DND-41 (cell line): ENCODE data around the gene DGKG.

Source experiments
- ATAC-seq: fragments of 200-7000 bp; cut with Tn5 transposase; 3 replicates; pipeline ENCODE4 v1.9.1; 2021; ENCODE audit warnings: low read depth; ENCODE audit not compliant: insufficient read depth
- DNase-seq: peaks from one replicate; pipeline ENCODE4 v3.0.0-alpha.2; 2020
- H2AFZ ChIP-seq: 2 replicates; pipeline ENCODE4 v1.6.0; 2012; ENCODE audit warnings: low read depth, low read length
- H3K27ac ChIP-seq: 2 replicates; pipeline ENCODE4 v1.5.1; 2012; ENCODE audit warnings: low read length, inconsistent platforms
- H3K27me3 ChIP-seq: fragments of 200-600 bp; sonication (generic); 2 replicates; pipeline ENCODE4 v1.6.0; 2012; ENCODE audit warnings: low read length, mild to moderate bottlenecking, inconsistent platforms; ENCODE audit not compliant: insufficient read depth, poor library complexity
- H3K36me3 ChIP-seq: 2 replicates; pipeline ENCODE4 v1.5.1; 2012; ENCODE audit warnings: low read length, inconsistent platforms; ENCODE audit not compliant: insufficient read depth
- H3K4me1 ChIP-seq: 2 replicates; pipeline ENCODE4 v1.5.1; 2012; ENCODE audit warnings: mild to moderate bottlenecking, low read length; ENCODE audit not compliant: insufficient read depth
- H3K4me2 ChIP-seq: 2 replicates; pipeline ENCODE4 v1.6.0; 2012; ENCODE audit warnings: mild to moderate bottlenecking, moderate library complexity, low read length, inconsistent platforms; ENCODE audit not compliant: insufficient read depth
- H3K4me3 ChIP-seq, 2 experiments: fragments of 200-600 bp in 1 of 2; shearing (Covaris generic) in 1 of 2; 2 replicates each; pipeline ENCODE4 v1.5.1; 2012 to 2016; ENCODE audit warnings: inconsistent platforms in 2 of 2, low read length in 2 of 2, mild to moderate bottlenecking in 2 of 2, low read depth in 1 of 2, moderate library complexity in 1 of 2
- H3K79me2 ChIP-seq: 2 replicates; pipeline ENCODE4 v1.6.0; 2012; ENCODE audit warnings: low read length, inconsistent platforms; ENCODE audit not compliant: insufficient read depth
- H3K9ac ChIP-seq: 2 replicates; pipeline ENCODE4 v1.6.0; 2012; ENCODE audit warnings: low read depth, mild to moderate bottlenecking, inconsistent platforms, low read length, moderate library complexity
- H3K9me3 ChIP-seq: 2 replicates; pipeline ENCODE4 v1.5.1; 2012; ENCODE audit warnings: low read length, moderate library complexity, mild to moderate bottlenecking, inconsistent platforms; ENCODE audit not compliant: insufficient read depth, severe bottlenecking
- H4K20me1 ChIP-seq: 2 replicates; pipeline ENCODE4 v1.6.0; 2012; ENCODE audit warnings: low read length; ENCODE audit not compliant: insufficient read depth
- EZH2 ChIP-seq: IDR thresholded peaks from 3 replicates; pipeline ENCODE4 v1.6.1; 2012; ENCODE audit warnings: borderline replicate concordance, low read depth, mild to moderate bottlenecking, moderate library complexity, low read length, inconsistent platforms; ENCODE audit not compliant: severe bottlenecking
- TF ChIP-seq, protein P1 (sequence below): IDR thresholded peaks from 2 replicates; pipeline ENCODE4 v1.5.1; 2012; ENCODE audit warnings: borderline replicate concordance, low read length, moderate library complexity, mild to moderate bottlenecking; ENCODE audit not compliant: poor library complexity, severe bottlenecking; ENCODE audit errors: extremely low read depth

The DGKG gene

DNA sequence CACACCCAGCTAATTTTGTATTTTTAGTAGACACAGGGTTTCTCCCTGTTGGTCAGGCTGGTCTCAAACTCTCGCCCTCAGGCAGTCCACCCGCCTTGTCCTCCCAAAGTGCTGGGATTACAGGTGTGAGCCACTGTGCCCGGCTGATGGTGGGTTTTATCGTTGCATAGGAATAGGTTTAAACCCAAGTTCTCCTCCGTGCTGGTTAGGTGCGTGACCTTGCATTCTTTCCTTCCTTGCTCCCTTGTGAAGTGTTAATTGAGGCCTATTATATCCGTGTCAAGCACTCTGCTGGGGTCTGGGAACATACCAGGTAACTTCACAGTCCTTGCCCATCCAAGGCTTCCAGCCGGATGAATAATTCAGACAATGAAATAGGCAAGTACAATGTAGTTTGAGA is 233.9 kb downstream of the DGKG start:
- peaks cover 30% of the 10 kb centered on the region for H3K27me3 ChIP-seq
- no peak overlapping the region for H3K4me3 ChIP-seq
- H3K9me3 ChIP-seq, result no peaks in the 10 kb centered on the region
- H3K4me1 ChIP-seq, result no peaks in the 10 kb centered on the region
- no peak overlapping the region for H3K27ac ChIP-seq
- no peak overlapping the region for H2AFZ ChIP-seq
- no peak overlapping the region for H3K4me2 ChIP-seq
- ATAC-seq, result no peak
- 0 out of 2 replicates have a peak, but pooled peaks cover 3% of the 10 kb centered on the region for H4K20me1 ChIP-seq
- DNase-seq, result no peak
- TF ChIP-seq EZH2, result no peak
- TF ChIP-seq, protein P1, sequence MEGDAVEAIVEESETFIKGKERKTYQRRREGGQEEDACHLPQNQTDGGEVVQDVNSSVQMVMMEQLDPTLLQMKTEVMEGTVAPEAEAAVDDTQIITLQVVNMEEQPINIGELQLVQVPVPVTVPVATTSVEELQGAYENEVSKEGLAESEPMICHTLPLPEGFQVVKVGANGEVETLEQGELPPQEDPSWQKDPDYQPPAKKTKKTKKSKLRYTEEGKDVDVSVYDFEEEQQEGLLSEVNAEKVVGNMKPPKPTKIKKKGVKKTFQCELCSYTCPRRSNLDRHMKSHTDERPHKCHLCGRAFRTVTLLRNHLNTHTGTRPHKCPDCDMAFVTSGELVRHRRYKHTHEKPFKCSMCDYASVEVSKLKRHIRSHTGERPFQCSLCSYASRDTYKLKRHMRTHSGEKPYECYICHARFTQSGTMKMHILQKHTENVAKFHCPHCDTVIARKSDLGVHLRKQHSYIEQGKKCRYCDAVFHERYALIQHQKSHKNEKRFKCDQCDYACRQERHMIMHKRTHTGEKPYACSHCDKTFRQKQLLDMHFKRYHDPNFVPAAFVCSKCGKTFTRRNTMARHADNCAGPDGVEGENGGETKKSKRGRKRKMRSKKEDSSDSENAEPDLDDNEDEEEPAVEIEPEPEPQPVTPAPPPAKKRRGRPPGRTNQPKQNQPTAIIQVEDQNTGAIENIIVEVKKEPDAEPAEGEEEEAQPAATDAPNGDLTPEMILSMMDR, result no peak
- H3K9ac ChIP-seq, result no peak overlapping the region
- H3K36me3 ChIP-seq, result no peaks in the 10 kb centered on the region
- no peaks in the 10 kb centered on the region for H3K79me2 ChIP-seq

DNA sequence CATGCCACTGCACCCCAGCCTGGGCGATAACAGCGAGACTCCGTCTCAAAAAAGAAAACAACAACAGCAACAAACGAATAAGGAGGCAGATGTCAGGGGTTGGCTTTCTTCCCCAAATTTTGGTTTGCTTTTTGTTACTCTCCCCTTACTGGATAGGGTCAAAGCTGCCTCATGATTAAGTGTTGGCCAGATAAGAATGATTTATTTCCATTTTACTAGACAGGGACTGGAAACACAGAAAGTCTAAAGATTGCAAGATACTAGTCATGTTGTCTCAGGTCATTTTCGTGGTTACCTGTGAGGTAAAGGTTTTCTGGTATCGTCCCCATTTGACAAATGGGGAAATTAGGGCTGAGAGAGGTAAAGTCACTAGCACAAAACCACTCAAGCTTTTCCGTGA is 234.6 kb downstream of the DGKG start:
- Histone ChIP-seq H3K9ac (no peak overlapping the region), H3K4me1 (no peaks in the 10 kb centered on the region), H3K27ac (no peak overlapping the region), H3K4me3 (no peak overlapping the region), H3K4me2 (no peak overlapping the region), H3K9me3 (no peaks in the 10 kb centered on the region), H3K27me3 (peaks cover 32% of the 10 kb centered on the region), H3K36me3 (no peaks in the 10 kb centered on the region), H4K20me1 (0 out of 2 replicates have a peak, but pooled peaks cover 3% of the 10 kb centered on the region), H3K79me2 (no peaks in the 10 kb centered on the region), H2AFZ (no peak overlapping the region)
- ATAC-seq (no peak), DNase-seq (no peak)
- TF ChIP-seq EZH2, result no peak
- TF ChIP-seq, protein P1, result no peak

GRCh38 chr3:186125118-186125517 is 236.9 kb downstream of the DGKG start:
- no peaks in the 10 kb centered on the region for H3K79me2 ChIP-seq
- H3K4me2 ChIP-seq, result no peak overlapping the region
- TF ChIP-seq EZH2, result no peak
- TF ChIP-seq, protein P1, result no peak
- peaks cover 20% of the 10 kb centered on the region for H3K27me3 ChIP-seq
- no peaks in the 10 kb centered on the region for H3K9me3 ChIP-seq
- H3K27ac ChIP-seq, result no peak overlapping the region
- H3K9ac ChIP-seq, result no peak overlapping the region
- no peaks in the 10 kb centered on the region for H4K20me1 ChIP-seq
- DNase-seq, result no peak
- no peak overlapping the region for H2AFZ ChIP-seq
- H3K4me3 ChIP-seq, result no peak overlapping the region
- H3K36me3 ChIP-seq, result no peaks in the 10 kb centered on the region
- no peaks in the 10 kb centered on the region for H3K4me1 ChIP-seq
- no peak for ATAC-seq

DNA sequence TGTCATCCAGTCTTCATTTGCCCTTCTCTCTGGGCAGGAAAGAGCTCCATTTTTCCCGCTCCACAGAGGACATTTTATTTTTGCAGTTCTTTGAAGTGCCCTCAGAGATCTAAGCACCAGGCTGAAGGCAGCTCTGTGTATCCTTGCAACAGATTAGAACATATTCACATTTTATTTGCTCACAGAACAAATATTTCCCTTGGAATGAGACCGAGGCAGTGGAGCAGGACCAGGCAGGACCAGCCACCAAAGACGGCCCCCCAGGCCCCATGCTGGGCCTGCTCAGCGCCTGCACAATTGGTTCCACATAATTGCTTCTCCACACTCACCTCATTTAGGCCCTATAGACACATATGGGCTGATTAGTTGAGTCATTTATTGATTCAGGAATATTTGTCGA is 237.4 kb downstream of the DGKG start:
- DNase-seq (no peak), ATAC-seq (no peak)
- no peaks in the 10 kb centered on the region for H3K4me1 ChIP-seq
- TF ChIP-seq, protein P1, result no peak
- no peak for TF ChIP-seq EZH2
- H2AFZ ChIP-seq, result no peak overlapping the region
- H3K27me3 ChIP-seq, result peaks cover 20% of the 10 kb centered on the region
- H3K27ac ChIP-seq, result no peak overlapping the region
- no peaks in the 10 kb centered on the region for H4K20me1 ChIP-seq
- H3K4me3 ChIP-seq, result no peak overlapping the region
- H3K9me3 ChIP-seq, result no peaks in the 10 kb centered on the region
- no peak overlapping the region for H3K9ac ChIP-seq
- H3K79me2 ChIP-seq, result no peaks in the 10 kb centered on the region
- no peak overlapping the region for H3K4me2 ChIP-seq
- no peaks in the 10 kb centered on the region for H3K36me3 ChIP-seq
